ENCODE results near the gene CNTLN. TPM values are rescaled to one million over a fixed set of nuclear protein-coding genes. Genes with fewer than 3 reads are reported as not detected.

CNTLN gene
- total and polyA plus RNA-seq, 2 of the 8 experiments (the other 6 are each of a cell fraction or from before 2014, with no cell fraction given) = 4.8 to 10.8 TPM

DNA sequence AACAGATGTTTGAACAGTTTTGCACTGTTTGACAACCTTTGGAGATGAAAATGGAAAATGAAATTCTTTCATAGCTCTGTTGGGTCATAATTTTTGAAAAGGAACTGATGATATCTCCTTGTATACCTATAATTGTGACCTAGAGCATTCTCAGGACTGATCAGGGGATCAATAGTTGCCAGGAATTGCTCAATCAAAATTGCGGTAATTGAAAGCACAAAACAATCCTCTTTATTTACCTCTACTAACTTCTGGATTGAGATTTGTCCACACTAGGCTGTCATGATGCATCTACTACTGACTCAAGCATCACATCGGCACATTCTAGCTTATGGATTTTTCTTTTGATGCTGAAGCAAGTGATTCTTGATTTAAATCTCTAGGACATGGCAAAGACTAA is 4.1 kb upstream of the CNTLN start:
- no peak overlapping the region for H2AK5ac ChIP-seq (ENCODE audit: low read depth, low read length)
- H3K9me3 ChIP-seq (ENCODE audit: insufficient read depth in 2 of 2, low read depth in 1 of 2, low read length in 1 of 2) = no peaks in the 10 kb centered on the region
- no peak overlapping the region for H3K18ac ChIP-seq (ENCODE audit: extremely low read depth, low read length)
- no peak overlapping the region for H2BK20ac ChIP-seq (ENCODE audit: low read length)
- no peak overlapping the region for H3K14ac ChIP-seq (ENCODE audit: insufficient read length)
- ChIA-PET POLR2A (ENCODE audit: partially characterized antibody) (no interaction called here), CTCF (ENCODE audit: partially characterized antibody) (no interaction called here)
- H2BK15ac ChIP-seq (ENCODE audit: low read length) = no peak overlapping the region
- H3K4me1 ChIP-seq (replicated peaks in 1 of 4; ENCODE audit: control insufficient read depth in 3 of 4, insufficient read depth in 4 of 4, low read length in 3 of 4) = peaks cover 0 to 3% (median 3%) of the 10 kb centered on the region in 4 experiments; a peak in 5 of 7 replicates
- H2BK12ac ChIP-seq (ENCODE audit: low read depth, low read length) = no peak overlapping the region
- WGBS, 2 experiments (ENCODE audit: extremely low coverage in 1 of 2, insufficient coverage in 1 of 2, insufficient read length in 1 of 2, insufficient replicate concordance in 2 of 2, low coverage in 1 of 2, low lambda C conversion rate in 2 of 2, missing lambda C conversion rate in 1 of 2) = 92% methylated on average over 2 of the region's 2 CpGs; no CpG with 5 or more reads in 1 of the 2 experiments
- no peaks in the 10 kb centered on the region for H3K36me3 ChIP-seq (ENCODE audit: control insufficient read depth in 2 of 4, insufficient read depth in 4 of 4, low read length in 3 of 4)
- H3K79me2 ChIP-seq (ENCODE audit: control insufficient read depth in 1 of 2, insufficient read depth in 2 of 2, low read length in 2 of 2) = peaks cover 0 to 2% of the 10 kb centered on the region in 2 experiments; a peak in 1 of 4 replicates
- H4K20me1 ChIP-seq (replicated peaks in 1 of 2; ENCODE audit: control insufficient read depth in 1 of 2, insufficient read depth in 2 of 2, low read length in 2 of 2) = no peaks in the 10 kb centered on the region
- no peak overlapping the region for H4K5ac ChIP-seq (ENCODE audit: insufficient read length, low read depth, low read length)
- H3K79me1 ChIP-seq (ENCODE audit: low read depth, low read length) = no peaks in the 10 kb centered on the region
- peaks cover 0 to 14% (median 9%) of the 10 kb centered on the region in 4 experiments; a peak in 5 of 7 replicates for H3K27me3 ChIP-seq (replicated peaks in 1 of 4; ENCODE audit: control insufficient read depth in 3 of 4, extremely low read depth in 1 of 4, insufficient read depth in 3 of 4, low read length in 3 of 4)
- H4K91ac ChIP-seq (replicated peaks; ENCODE audit: insufficient read length, low read length) = no peak overlapping the region
- H3K27ac ChIP-seq (ENCODE audit: low read depth, low read length) = no peak overlapping the region
- no peak overlapping the region for H3K9ac ChIP-seq (replicated peaks in 1 of 4; ENCODE audit: extremely low read depth in 1 of 4, low read depth in 3 of 4, low read length in 3 of 4)
- no peak overlapping the region for H3K23ac ChIP-seq (ENCODE audit: insufficient read length)
- TF ChIP-seq KDM1A (IDR thresholded peaks at IDR 0.05; ENCODE audit: borderline replicate concordance, low read length) (no peak), TBP (IDR thresholded peaks at IDR 0.05; ENCODE audit: low read depth, low read length) (no peak)
- H3K4ac ChIP-seq (replicated peaks; ENCODE audit: insufficient read length, low read depth, low read length) = no peak overlapping the region
- 0 out of 2 replicates have a peak, but pooled peaks cover 2% of the 10 kb centered on the region for H3K23me2 ChIP-seq (ENCODE audit: low read depth, low read length)
- no peak overlapping the region for H3K4me2 ChIP-seq (ENCODE audit: insufficient read depth in 1 of 2, low read depth in 2 of 2, low read length in 2 of 2)
- H4K8ac ChIP-seq (ENCODE audit: extremely low read depth, insufficient read depth, low read length) = no peak overlapping the region
- H2BK120ac ChIP-seq (replicated peaks; ENCODE audit: low read depth, low read length) = no peak overlapping the region
- no peak overlapping the region for H3K4me3 ChIP-seq (ENCODE audit: extremely low read depth in 1 of 4, insufficient read depth in 2 of 4, low read depth in 3 of 4, low read length in 4 of 4)
- FAIRE-seq (no peak), DNase-seq (ENCODE audit: low read depth in 1 of 2, low spot score in 2 of 2) (no peak)
- no peak overlapping the region for H2BK5ac ChIP-seq (ENCODE audit: low read depth, low read length)
- H2AFZ ChIP-seq (ENCODE audit: low read length) = no peak overlapping the region
- H3K56ac ChIP-seq (replicated peaks; ENCODE audit: insufficient read length, low read depth, low read length) = no peak overlapping the region
